ENCODE data around the gene MLST8.

MLST8 gene

DNA sequence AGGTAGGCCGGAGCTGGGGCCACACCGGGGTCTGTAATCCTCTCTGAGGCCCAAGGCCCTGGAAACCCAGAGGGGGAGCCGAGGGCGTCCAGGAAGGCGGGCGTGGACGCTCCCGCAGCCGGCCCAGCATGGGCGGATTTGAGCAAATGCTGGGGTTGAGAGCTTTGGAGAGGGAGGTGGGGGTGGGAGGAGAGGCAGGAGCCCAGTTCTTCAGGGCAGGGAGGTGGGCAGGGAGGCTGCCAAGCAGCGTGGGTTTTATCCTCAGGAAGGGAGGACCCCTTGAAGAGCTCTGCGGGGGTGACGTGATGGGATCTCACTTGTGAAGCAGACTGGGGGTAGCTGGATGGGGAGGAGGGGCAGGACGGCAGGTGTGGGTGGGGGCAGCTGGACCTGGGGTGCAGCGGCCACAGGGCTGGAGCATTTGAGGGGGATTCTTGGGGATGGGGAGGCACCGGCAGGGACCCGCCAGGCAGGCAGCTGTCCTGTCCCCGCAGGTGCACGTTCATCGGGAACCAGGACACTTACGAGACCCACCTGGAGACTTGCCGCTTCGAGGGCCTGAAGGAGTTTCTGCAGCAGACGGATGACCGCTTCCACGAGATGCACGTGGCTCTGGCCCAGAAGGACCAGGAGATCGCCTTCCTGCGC is 32.4 kb upstream of the MLST8 start:
- TF ChIP-seq CREB1 (IDR thresholded peaks at IDR 0.05; ENCODE audit: low read depth) (no peak), RAD21 (IDR thresholded peaks at IDR 0.05; ENCODE audit: low read depth) (no peak), YY1 (IDR thresholded peaks at IDR 0.05; ENCODE audit: low read depth) (no peak), TEAD4 (IDR thresholded peaks at IDR 0.05) (no peak), MAX (IDR thresholded peaks at IDR 0.05) (no peak), TAF1 (IDR thresholded peaks at IDR 0.05; ENCODE audit: low read depth) (no peak), TCF12 (IDR thresholded peaks at IDR 0.05; ENCODE audit: low read depth) (no peak), EGR1 (IDR thresholded peaks at IDR 0.05) (no peak), FOXM1 (IDR thresholded peaks at IDR 0.05; ENCODE audit: borderline replicate concordance, low read depth) (no peak), NFIC (IDR thresholded peaks at IDR 0.05) (no peak), ZBTB7A (IDR thresholded peaks at IDR 0.05; ENCODE audit: low read depth) (no peak), CEBPB (IDR thresholded peaks at IDR 0.05) (no peak), EP300 (IDR thresholded peaks at IDR 0.05; ENCODE audit: borderline replicate concordance) (no peak)
- TF ChIP-seq, protein P1, sequence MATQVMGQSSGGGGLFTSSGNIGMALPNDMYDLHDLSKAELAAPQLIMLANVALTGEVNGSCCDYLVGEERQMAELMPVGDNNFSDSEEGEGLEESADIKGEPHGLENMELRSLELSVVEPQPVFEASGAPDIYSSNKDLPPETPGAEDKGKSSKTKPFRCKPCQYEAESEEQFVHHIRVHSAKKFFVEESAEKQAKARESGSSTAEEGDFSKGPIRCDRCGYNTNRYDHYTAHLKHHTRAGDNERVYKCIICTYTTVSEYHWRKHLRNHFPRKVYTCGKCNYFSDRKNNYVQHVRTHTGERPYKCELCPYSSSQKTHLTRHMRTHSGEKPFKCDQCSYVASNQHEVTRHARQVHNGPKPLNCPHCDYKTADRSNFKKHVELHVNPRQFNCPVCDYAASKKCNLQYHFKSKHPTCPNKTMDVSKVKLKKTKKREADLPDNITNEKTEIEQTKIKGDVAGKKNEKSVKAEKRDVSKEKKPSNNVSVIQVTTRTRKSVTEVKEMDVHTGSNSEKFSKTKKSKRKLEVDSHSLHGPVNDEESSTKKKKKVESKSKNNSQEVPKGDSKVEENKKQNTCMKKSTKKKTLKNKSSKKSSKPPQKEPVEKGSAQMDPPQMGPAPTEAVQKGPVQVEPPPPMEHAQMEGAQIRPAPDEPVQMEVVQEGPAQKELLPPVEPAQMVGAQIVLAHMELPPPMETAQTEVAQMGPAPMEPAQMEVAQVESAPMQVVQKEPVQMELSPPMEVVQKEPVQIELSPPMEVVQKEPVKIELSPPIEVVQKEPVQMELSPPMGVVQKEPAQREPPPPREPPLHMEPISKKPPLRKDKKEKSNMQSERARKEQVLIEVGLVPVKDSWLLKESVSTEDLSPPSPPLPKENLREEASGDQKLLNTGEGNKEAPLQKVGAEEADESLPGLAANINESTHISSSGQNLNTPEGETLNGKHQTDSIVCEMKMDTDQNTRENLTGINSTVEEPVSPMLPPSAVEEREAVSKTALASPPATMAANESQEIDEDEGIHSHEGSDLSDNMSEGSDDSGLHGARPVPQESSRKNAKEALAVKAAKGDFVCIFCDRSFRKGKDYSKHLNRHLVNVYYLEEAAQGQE (IDR thresholded peaks at IDR 0.05; ENCODE audit: low read depth): no peak
- TF ChIP-seq, protein P2, sequence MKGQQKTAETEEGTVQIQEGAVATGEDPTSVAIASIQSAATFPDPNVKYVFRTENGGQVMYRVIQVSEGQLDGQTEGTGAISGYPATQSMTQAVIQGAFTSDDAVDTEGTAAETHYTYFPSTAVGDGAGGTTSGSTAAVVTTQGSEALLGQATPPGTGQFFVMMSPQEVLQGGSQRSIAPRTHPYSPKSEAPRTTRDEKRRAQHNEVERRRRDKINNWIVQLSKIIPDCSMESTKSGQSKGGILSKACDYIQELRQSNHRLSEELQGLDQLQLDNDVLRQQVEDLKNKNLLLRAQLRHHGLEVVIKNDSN (IDR thresholded peaks at IDR 0.05): no peak

DNA sequence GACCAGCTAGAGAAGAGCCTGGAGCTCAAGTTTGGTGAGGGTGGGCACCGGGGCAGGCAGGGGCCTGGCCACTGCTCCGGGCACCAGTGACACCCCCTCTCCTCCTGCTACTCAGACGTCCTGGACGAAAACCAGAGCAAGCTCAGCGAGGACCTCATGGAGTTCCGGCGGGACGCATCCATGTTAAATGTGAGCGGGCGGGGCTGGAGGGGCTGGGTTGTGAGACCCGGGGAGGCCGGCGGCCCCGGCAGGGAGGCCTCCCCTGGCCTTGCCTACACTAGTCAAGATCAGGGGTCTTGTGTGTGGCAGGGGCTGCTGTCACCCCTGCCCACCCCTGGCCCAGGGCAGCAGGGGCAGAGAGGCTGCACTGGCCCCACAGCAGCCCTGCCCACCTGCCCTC is 31.9 kb upstream of the MLST8 start:
- TF ChIP-seq ZBTB7A (IDR thresholded peaks at IDR 0.05; ENCODE audit: low read depth): no peak
- no peak for TF ChIP-seq MAX (IDR thresholded peaks at IDR 0.05)
- no peak for TF ChIP-seq TCF12 (IDR thresholded peaks at IDR 0.05; ENCODE audit: low read depth)
- TF ChIP-seq CEBPB (IDR thresholded peaks at IDR 0.05): no peak
- TF ChIP-seq FOXM1 (IDR thresholded peaks at IDR 0.05; ENCODE audit: borderline replicate concordance, low read depth): no peak
- TF ChIP-seq NFIC (IDR thresholded peaks at IDR 0.05): no peak
- no peak for TF ChIP-seq YY1 (IDR thresholded peaks at IDR 0.05; ENCODE audit: low read depth)
- no peak for TF ChIP-seq TAF1 (IDR thresholded peaks at IDR 0.05; ENCODE audit: low read depth)
- TF ChIP-seq CREB1 (IDR thresholded peaks at IDR 0.05; ENCODE audit: low read depth): no peak
- TF ChIP-seq TEAD4 (IDR thresholded peaks at IDR 0.05): no peak
- TF ChIP-seq EP300 (IDR thresholded peaks at IDR 0.05; ENCODE audit: borderline replicate concordance): no peak
- no peak for TF ChIP-seq EGR1 (IDR thresholded peaks at IDR 0.05)
- TF ChIP-seq, protein P1 (IDR thresholded peaks at IDR 0.05; ENCODE audit: low read depth): no peak
- TF ChIP-seq, protein P2 (IDR thresholded peaks at IDR 0.05): no peak
- no peak for TF ChIP-seq RAD21 (IDR thresholded peaks at IDR 0.05; ENCODE audit: low read depth)

DNA sequence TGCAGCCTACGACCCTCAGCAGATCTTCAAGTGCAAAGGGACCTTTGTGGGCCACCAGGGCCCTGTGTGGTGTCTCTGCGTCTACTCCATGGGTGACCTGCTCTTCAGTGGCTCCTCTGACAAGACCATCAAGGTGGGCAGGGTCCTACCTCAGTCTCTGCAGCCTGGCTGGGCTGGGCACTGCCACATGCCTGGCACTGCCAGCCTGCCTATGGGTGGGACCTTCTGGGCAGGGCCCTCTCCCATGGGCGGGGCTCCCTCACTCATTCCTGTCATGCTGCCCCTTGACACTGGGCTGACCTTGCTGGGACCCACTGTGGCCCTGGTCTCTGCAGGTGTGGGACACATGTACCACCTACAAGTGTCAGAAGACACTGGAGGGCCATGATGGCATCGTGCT is 31.3 kb upstream of the MLST8 start:
- TF ChIP-seq EGR1 (IDR thresholded peaks at IDR 0.05) (no peak), MAX (IDR thresholded peaks at IDR 0.05) (no peak), EP300 (IDR thresholded peaks at IDR 0.05; ENCODE audit: borderline replicate concordance) (no peak), TAF1 (IDR thresholded peaks at IDR 0.05; ENCODE audit: low read depth) (no peak), CEBPB (IDR thresholded peaks at IDR 0.05) (no peak), TCF12 (IDR thresholded peaks at IDR 0.05; ENCODE audit: low read depth) (no peak), ZBTB7A (IDR thresholded peaks at IDR 0.05; ENCODE audit: low read depth) (no peak), NFIC (IDR thresholded peaks at IDR 0.05) (no peak), YY1 (IDR thresholded peaks at IDR 0.05; ENCODE audit: low read depth) (no peak), CREB1 (IDR thresholded peaks at IDR 0.05; ENCODE audit: low read depth) (no peak), TEAD4 (IDR thresholded peaks at IDR 0.05) (no peak)
- TF ChIP-seq, protein P1 (IDR thresholded peaks at IDR 0.05; ENCODE audit: low read depth): no peak
- TF ChIP-seq, protein P2 (IDR thresholded peaks at IDR 0.05): no peak

Data from Ishikawa (cell line).